Gastroesophageal sphincter (tissue), 4 donors: Measurements from ENCODE around the gene FGF14. TPM values are rescaled to one million over a fixed set of nuclear protein-coding genes. Genes with fewer than 3 reads are reported as not detected.

ENCODE experiments used
- ATAC-seq: fragments of 150-250 bp; one replicate; pipeline ENCODE4 v1.9.1; 2016; ENCODE audit warnings: mild to moderate bottlenecking, moderate library complexity
- H3K27ac ChIP-seq, 4 donors: fragments of 200-600 bp; sonication (generic) in 3 of 4; 1 replicate in 3 of 4; 2 replicates in 1 of 4; pipeline ENCODE4 v1.5.1; 2016 to 2019
- H3K27me3 ChIP-seq: fragments of 200-600 bp; sonication (generic); one replicate; pipeline ENCODE4 v1.5.1; 2019
- H3K36me3 ChIP-seq, 2 donors: fragments of 200-600 bp; sonication (generic); one replicate each; pipeline ENCODE4 v1.5.1; 2019; ENCODE audit warnings: control low read depth in 1 of 2
- H3K4me1 ChIP-seq, 3 donors: fragments of 200-600 bp; sonication (generic); 1 replicate in 2 of 3; 2 replicates in 1 of 3; pipeline ENCODE4 v1.5.1; 2016 to 2019; ENCODE audit warnings: control low read depth in 2 of 3
- H3K4me3 ChIP-seq, 2 donors: fragments of 200-600 bp; sonication (generic); one replicate each; pipeline ENCODE4 v1.5.1; 2019; ENCODE audit warnings: mild to moderate bottlenecking in 1 of 2, moderate library complexity in 1 of 2
- H3K9me3 ChIP-seq, 3 donors: fragments of 200-600 bp; sonication (generic); one replicate each; pipeline ENCODE4 v1.5.1; 2017 to 2019; ENCODE audit warnings: control low read depth in 2 of 3
- CTCF ChIP-seq, 4 experiments: fragments of 200-600 bp in 2 of 4; fragments of 450-650 bp in 2 of 4; sonication (generic) in 1 of 4; IDR thresholded peaks; one replicate each; pipeline ENCODE4 v1.5.1; 2017 to 2019; ENCODE audit warnings: antibody characterized with exemption in 4 of 4, mild to moderate bottlenecking in 2 of 4, moderate library complexity in 2 of 4
- EP300 ChIP-seq: sonication (generic); formaldehyde crosslinking; IDR thresholded peaks from one replicate; pipeline ENCODE4 v1.6.1; 2017; ENCODE audit warnings: antibody characterized with exemption, mild to moderate bottlenecking
- POLR2A ChIP-seq, 2 donors: fragments of 450-650 bp; IDR thresholded peaks; one replicate each; pipeline ENCODE4 v1.6.1; 2017; ENCODE audit warnings: antibody characterized with exemption in 2 of 2, mild to moderate bottlenecking in 2 of 2, moderate library complexity in 1 of 2
- POLR2AphosphoS5 ChIP-seq: sonication (generic); formaldehyde crosslinking; IDR thresholded peaks from one replicate; pipeline ENCODE4 v1.6.1; 2017; ENCODE audit warnings: antibody characterized with exemption
- WGBS, 2 donors: methylation state at CpG; one replicate each; pipeline ENCODE4 v1.1.5; 2018; ENCODE audit warnings: low coverage in 1 of 2; 5-methylcytosine and 5-hydroxymethylcytosine counted together
- total RNA-seq, 4 donors: library from RNA; depleted of rRNA; stranded (reverse); fragments of >200 nt; gene quantifications; one replicate each; pipeline ENCODE4 v1.1.0, GENCODE V29; 2016

Gene FGF14
- total RNA-seq, 4 donors from 2014 or later: 0.31 to 2.0 (median 0.95) TPM

- H3K4me3 ChIP-seq: no peak overlapping the region
- no peaks in the 10 kb centered on the region for H3K36me3 ChIP-seq
- WGBS, 2 donors: 70 to 79% methylated on average over 5 to 7 of the region's 7 CpGs
- H3K9me3 ChIP-seq: no peaks in the 10 kb centered on the region
- H3K27me3 ChIP-seq: no peaks in the 10 kb centered on the region
- ATAC-seq: no peak
- TF ChIP-seq POLR2A (IDR thresholded peaks at IDR 0.05) (no peak), CTCF (IDR thresholded peaks at IDR 0.05) (no peak), POLR2AphosphoS5 (no peak), EP300 (no peak)
- no peak overlapping the region for H3K27ac ChIP-seq
- peaks cover 0 to 20% (median 3%) of the 10 kb centered on the region in 3 donors for H3K4me1 ChIP-seq
Observed at GRCh38 chr13:102392481-102393209, 9.2 kb downstream of the FGF14 start.

- TF ChIP-seq EP300 (no peak), CTCF (IDR thresholded peaks at IDR 0.05) (no peak), POLR2A (IDR thresholded peaks at IDR 0.05) (no peak), POLR2AphosphoS5 (no peak)
- 83% methylated on average over 4 to 5 of the region's 5 CpGs for WGBS, 2 donors
- ATAC-seq: no peak
Observed at GRCh38 chr13:102386461-102386860, 15.4 kb downstream of the FGF14 start.

GRCh38 chr13:102380012-102380411, 21.8 kb downstream of the FGF14 start:
- Histone ChIP-seq H3K4me1 (no peaks in the 10 kb centered on the region), H3K27ac (no peak overlapping the region), H3K4me3 (no peak overlapping the region), H3K36me3 (no peaks in the 10 kb centered on the region), H3K27me3 (no peaks in the 10 kb centered on the region), H3K9me3 (no peaks in the 10 kb centered on the region)
- no peak for ATAC-seq
- WGBS, 2 donors: 47 to 56% methylated on average over 1 of the region's 1 CpG
- no peak for TF ChIP-seq POLR2A (IDR thresholded peaks at IDR 0.05)
- no peak for TF ChIP-seq CTCF (IDR thresholded peaks at IDR 0.05)
- TF ChIP-seq EP300: no peak
- no peak for TF ChIP-seq POLR2AphosphoS5

More at GRCh38 chr13:102386461-102386860, 15.4 kb downstream of the FGF14 start:
- Histone ChIP-seq H3K27ac (no peak overlapping the region), H3K9me3 (no peaks in the 10 kb centered on the region), H3K36me3 (no peaks in the 10 kb centered on the region), H3K4me1 (no peaks in the 10 kb centered on the region), H3K27me3 (no peaks in the 10 kb centered on the region), H3K4me3 (no peak overlapping the region)

GRCh38 chr13:102376318-102376717, 25.5 kb downstream of the FGF14 start:
- 80 to 100% methylated on average over 1 of the region's 1 CpG for WGBS, 2 donors
- no peak overlapping the region for H3K4me3 ChIP-seq

More at GRCh38 chr13:102376318-102376717, 25.5 kb downstream of the FGF14 start:
- H3K4me1 ChIP-seq: peaks cover 0 to 4% (median 0%) of the 10 kb centered on the region in 3 donors
- H3K27ac ChIP-seq: no peak overlapping the region
- ATAC-seq: no peak
- H3K36me3 ChIP-seq: no peaks in the 10 kb centered on the region
- H3K27me3 ChIP-seq: no peaks in the 10 kb centered on the region
- TF ChIP-seq EP300 (no peak), POLR2A (IDR thresholded peaks at IDR 0.05) (no peak), CTCF (IDR thresholded peaks at IDR 0.05) (no peak), POLR2AphosphoS5 (no peak)
- H3K9me3 ChIP-seq: no peaks in the 10 kb centered on the region
